K562 (cell line): ENCODE results near the gene CACNA1S. TPM values are rescaled to one million over a fixed set of nuclear protein-coding genes. Genes with fewer than 3 reads are reported as not detected.

Source experiments
- CHD2 ChIP-seq: IDR thresholded peaks from 2 replicates; pipeline ENCODE4 v1.6.1; 2011; ENCODE audit warnings: low read depth, low read length
- CREM ChIP-seq: IDR thresholded peaks from 2 replicates; pipeline ENCODE4 v1.6.1; 2014; ENCODE audit warnings: antibody characterized with exemption, low read depth
- CXXC5 ChIP-seq: fragments of 250-450 bp; sonication (Bioruptor Pico); IDR thresholded peaks from 2 replicates; pipeline ENCODE4 v1.8.0; 2022; ENCODE audit warnings: inconsistent platforms, mild to moderate bottlenecking, moderate library complexity
- DMBX1 ChIP-seq: fragments of 250-450 bp; sonication (Bioruptor Pico); IDR thresholded peaks from 2 replicates; pipeline ENCODE4 v1.8.0; 2022; ENCODE audit warnings: inconsistent platforms, mild to moderate bottlenecking, moderate library complexity, borderline replicate concordance
- ILF3 ChIP-seq: fragments of 450-650 bp; IDR thresholded peaks from 2 replicates; pipeline ENCODE4 v1.6.1; 2018; ENCODE audit warnings: antibody characterized with exemption, mild to moderate bottlenecking, moderate library complexity, borderline replicate concordance
- OTX1 ChIP-seq: fragments of 450-650 bp; formaldehyde crosslinking; IDR thresholded peaks from 2 replicates; pipeline ENCODE4 v1.4.0; 2022; ENCODE audit warnings: mild to moderate bottlenecking
- ZBTB1 ChIP-seq: sonication (generic); formaldehyde crosslinking; IDR thresholded peaks from 2 replicates; pipeline ENCODE4 v1.8.1; 2023; ENCODE audit warnings: missing genetic modification reagents, low read depth, mild to moderate bottlenecking, borderline replicate concordance
- ZNF589 ChIP-seq: fragments of 200-800 bp; sonication (Bioruptor generic); IDR thresholded peaks from 2 replicates; pipeline ENCODE4 v1.6.1; 2016; ENCODE audit warnings: low read depth, missing genetic modification characterization, missing compliant biosample characterization
- polyA plus RNA-seq, 8 experiments: library from polyadenylated mRNA; depleted of rRNA in 4 of 8; stranded (reverse) in 5 of 8; unstranded in 3 of 8; fragments of >200 nt; fragmentation: Nextera tagmentation in 2 of 8; fragmentation: Illumina TruSeq in 1 of 8; extraction: Ambion mirVana in 2 of 8; extraction: Trizol in 1 of 8; gene quantifications; 2 replicates each; pipeline versions ENCODE4 v1.2.1 to v1.2.3, GENCODE V29; 2011 to 2014; ENCODE audit warnings: inconsistent platforms in 1 of 8, missing spikeins in 1 of 8
- total RNA-seq, 7 experiments: library from RNA; depleted of rRNA in 6 of 7; stranded (reverse); fragments of >200 nt in 6 of 7; fragmentation: Illumina TruSeq in 2 of 7; extraction: Trizol in 2 of 7; gene quantifications; 2 replicates each; pipeline versions ENCODE4 v1.2.1 to v1.2.3, GENCODE V29; 2011 to 2021; ENCODE audit warnings: low replicate concordance in 1 of 7
- TF ChIP-seq, protein P1 (sequence below): fragments of 450-650 bp; IDR thresholded peaks from 2 replicates; pipeline ENCODE4 v1.6.1; 2017; ENCODE audit warnings: mild to moderate bottlenecking, moderate library complexity
- TF ChIP-seq, protein P2 (sequence below): sonication (generic); formaldehyde crosslinking; IDR thresholded peaks from 2 replicates; pipeline ENCODE4 v1.8.1; 2023; ENCODE audit warnings: mild to moderate bottlenecking, missing genetic modification reagents
- TF ChIP-seq, protein P3 (sequence below), 2 experiments: fragments of 450-650 bp; formaldehyde crosslinking in 1 of 2; IDR thresholded peaks; 2 replicates each; pipeline versions ENCODE4 v1.4.0 to v1.6.1; 2014 to 2020; ENCODE audit warnings: mild to moderate bottlenecking in 2 of 2, borderline replicate concordance in 1 of 2, low read depth in 1 of 2
- TF ChIP-seq, protein P4 (sequence below): sonication (generic); formaldehyde crosslinking; IDR thresholded peaks from 2 replicates; pipeline ENCODE4 v1.8.1; 2023; ENCODE audit warnings: mild to moderate bottlenecking, missing genetic modification reagents

Gene CACNA1S
- total and polyA plus RNA-seq, 9 of the 15 experiments (the other 6 are each of a cell fraction or from before 2014, with no cell fraction given) = not detected

DNA sequence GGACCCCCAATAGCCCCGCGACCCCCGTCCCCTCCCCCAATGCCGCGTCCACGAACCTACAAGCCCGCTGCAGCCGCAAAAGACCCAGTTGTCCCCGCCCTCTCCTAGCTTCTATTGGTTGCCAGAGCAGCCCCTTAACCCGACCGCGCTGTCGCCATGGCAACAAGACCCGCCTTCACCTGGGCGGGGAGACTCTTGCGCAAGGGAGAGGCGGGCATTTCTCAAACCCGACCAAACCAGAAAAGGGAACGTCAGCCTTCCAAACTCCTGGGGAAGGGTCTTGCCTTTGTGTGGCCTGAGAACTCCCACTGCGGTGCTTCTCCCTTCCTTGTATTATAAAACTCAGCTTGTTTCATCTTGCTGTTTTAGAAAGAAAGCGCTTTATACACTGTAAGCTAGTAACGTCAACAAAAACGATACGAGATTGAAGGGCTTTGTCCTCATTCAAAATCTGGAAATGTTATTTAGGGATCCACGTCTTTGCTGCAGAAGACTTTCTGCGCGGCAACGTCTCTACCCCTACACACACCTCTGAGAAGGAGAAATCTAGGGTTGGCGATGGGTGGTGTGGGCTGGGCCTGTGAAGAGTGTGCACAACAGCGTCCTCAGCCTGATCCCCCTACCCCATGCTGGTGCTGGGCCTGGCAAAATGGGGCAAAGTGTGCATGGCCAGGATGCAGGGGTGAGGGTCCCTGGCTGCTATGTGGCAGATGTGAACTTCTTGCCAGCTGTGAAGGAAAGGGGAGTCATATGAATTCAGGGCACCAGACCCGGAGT, 42.4 kb upstream of the CACNA1S start, which contains the start of gene TMEM9 (continued):
- TF ChIP-seq, protein P1, sequence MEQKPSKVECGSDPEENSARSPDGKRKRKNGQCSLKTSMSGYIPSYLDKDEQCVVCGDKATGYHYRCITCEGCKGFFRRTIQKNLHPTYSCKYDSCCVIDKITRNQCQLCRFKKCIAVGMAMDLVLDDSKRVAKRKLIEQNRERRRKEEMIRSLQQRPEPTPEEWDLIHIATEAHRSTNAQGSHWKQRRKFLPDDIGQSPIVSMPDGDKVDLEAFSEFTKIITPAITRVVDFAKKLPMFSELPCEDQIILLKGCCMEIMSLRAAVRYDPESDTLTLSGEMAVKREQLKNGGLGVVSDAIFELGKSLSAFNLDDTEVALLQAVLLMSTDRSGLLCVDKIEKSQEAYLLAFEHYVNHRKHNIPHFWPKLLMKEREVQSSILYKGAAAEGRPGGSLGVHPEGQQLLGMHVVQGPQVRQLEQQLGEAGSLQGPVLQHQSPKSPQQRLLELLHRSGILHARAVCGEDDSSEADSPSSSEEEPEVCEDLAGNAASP = no peak
- TF ChIP-seq, protein P2, sequence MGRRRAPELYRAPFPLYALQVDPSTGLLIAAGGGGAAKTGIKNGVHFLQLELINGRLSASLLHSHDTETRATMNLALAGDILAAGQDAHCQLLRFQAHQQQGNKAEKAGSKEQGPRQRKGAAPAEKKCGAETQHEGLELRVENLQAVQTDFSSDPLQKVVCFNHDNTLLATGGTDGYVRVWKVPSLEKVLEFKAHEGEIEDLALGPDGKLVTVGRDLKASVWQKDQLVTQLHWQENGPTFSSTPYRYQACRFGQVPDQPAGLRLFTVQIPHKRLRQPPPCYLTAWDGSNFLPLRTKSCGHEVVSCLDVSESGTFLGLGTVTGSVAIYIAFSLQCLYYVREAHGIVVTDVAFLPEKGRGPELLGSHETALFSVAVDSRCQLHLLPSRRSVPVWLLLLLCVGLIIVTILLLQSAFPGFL (CRISPR knock-in tag) = 0 out of 2 replicates have a peak, but pooled peaks have one; percentile 90
- TF ChIP-seq, protein P3, sequence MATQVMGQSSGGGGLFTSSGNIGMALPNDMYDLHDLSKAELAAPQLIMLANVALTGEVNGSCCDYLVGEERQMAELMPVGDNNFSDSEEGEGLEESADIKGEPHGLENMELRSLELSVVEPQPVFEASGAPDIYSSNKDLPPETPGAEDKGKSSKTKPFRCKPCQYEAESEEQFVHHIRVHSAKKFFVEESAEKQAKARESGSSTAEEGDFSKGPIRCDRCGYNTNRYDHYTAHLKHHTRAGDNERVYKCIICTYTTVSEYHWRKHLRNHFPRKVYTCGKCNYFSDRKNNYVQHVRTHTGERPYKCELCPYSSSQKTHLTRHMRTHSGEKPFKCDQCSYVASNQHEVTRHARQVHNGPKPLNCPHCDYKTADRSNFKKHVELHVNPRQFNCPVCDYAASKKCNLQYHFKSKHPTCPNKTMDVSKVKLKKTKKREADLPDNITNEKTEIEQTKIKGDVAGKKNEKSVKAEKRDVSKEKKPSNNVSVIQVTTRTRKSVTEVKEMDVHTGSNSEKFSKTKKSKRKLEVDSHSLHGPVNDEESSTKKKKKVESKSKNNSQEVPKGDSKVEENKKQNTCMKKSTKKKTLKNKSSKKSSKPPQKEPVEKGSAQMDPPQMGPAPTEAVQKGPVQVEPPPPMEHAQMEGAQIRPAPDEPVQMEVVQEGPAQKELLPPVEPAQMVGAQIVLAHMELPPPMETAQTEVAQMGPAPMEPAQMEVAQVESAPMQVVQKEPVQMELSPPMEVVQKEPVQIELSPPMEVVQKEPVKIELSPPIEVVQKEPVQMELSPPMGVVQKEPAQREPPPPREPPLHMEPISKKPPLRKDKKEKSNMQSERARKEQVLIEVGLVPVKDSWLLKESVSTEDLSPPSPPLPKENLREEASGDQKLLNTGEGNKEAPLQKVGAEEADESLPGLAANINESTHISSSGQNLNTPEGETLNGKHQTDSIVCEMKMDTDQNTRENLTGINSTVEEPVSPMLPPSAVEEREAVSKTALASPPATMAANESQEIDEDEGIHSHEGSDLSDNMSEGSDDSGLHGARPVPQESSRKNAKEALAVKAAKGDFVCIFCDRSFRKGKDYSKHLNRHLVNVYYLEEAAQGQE (IDR thresholded peaks at IDR 0.05; ENCODE audit: borderline replicate concordance) = peak; percentile 99
- TF ChIP-seq, protein P3 (CRISPR knock-in tag; IDR thresholded peaks at IDR 0.05; ENCODE audit: low read depth) = 0 out of 2 replicates have a peak, but pooled peaks have one; percentile 19
- TF ChIP-seq ZNF589 (CRISPR knock-in tag) (peak; percentile 82), DMBX1 (CRISPR knock-in tag) (peak; percentile 55; the same call in 1 of the 2 replicates), CREM (peak; percentile 69), CHD2 (peak; percentile 65), ZBTB1 (CRISPR knock-in tag) (0 out of 2 replicates have a peak, but pooled peaks have one; percentile 51), ILF3 (no peak), CXXC5 (CRISPR knock-in tag) (peak; percentile 63), OTX1 (peak; percentile 14; the same call in 1 of the 2 replicates)
- TF ChIP-seq, protein P4, sequence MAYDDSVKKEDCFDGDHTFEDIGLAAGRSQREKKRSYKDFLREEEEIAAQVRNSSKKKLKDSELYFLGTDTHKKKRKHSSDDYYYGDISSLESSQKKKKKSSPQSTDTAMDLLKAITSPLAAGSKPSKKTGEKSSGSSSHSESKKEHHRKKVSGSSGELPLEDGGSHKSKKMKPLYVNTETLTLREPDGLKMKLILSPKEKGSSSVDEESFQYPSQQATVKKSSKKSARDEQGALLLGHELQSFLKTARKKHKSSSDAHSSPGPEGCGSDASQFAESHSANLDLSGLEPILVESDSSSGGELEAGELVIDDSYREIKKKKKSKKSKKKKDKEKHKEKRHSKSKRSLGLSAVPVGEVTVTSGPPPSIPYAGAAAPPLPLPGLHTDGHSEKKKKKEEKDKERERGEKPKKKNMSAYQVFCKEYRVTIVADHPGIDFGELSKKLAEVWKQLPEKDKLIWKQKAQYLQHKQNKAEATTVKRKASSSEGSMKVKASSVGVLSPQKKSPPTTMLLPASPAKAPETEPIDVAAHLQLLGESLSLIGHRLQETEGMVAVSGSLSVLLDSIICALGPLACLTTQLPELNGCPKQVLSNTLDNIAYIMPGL = 0 out of 2 replicates have a peak, but pooled peaks have one; percentile 1
